Measurements from ENCODE around the gene MSI2.

- no peak for TF ChIP-seq EZH2 (IDR thresholded peaks at IDR 0.05)
- no peak for TF ChIP-seq POLR2AphosphoS5 (IDR thresholded peaks at IDR 0.05; ENCODE audit: borderline replicate concordance, low read depth, low read length)
Measured at GRCh38 chr17:57682701-57683100, 426.4 kb downstream of the MSI2 start.

All from SK-N-MC (cell line).